GM23338 (cell line): ENCODE results near the gene MAP4. TPM values are rescaled to one million over a fixed set of nuclear protein-coding genes. Genes with fewer than 3 reads are reported as not detected.
A peak's percentile ranks its signal among the peaks of the same experiment; 100 is the strongest.

Experiments
- ATAC-seq: fragments of 200-7000 bp; cut with Tn5 transposase; 3 replicates; pipeline ENCODE4 v1.9.1; 2020
- DNase-seq: peaks from one replicate; pipeline ENCODE4 v3.0.0-alpha.2; 2015; ENCODE audit warnings: low spot score
- H2AFZ ChIP-seq: fragments of 200-600 bp; sonication (generic); 2 replicates; pipeline ENCODE4 v1.8.0; 2016; ENCODE audit warnings: antibody characterized with exemption, mild to moderate bottlenecking, moderate library complexity
- H3F3A ChIP-seq: fragments of 200-600 bp; sonication (generic); replicated peaks from 2 replicates; pipeline ENCODE4 v1.8.0; 2017; ENCODE audit warnings: antibody characterized with exemption, mixed run types, low read depth
- H3K27ac ChIP-seq: fragments of 200-600 bp; sonication (generic); 2 replicates; pipeline ENCODE4 v1.6.1; 2016; ENCODE audit warnings: low read depth
- H3K27me3 ChIP-seq: fragments of 200-600 bp; sonication (generic); 2 replicates; pipeline ENCODE4 v1.8.0; 2016; ENCODE audit warnings: mild to moderate bottlenecking, mixed run types, moderate library complexity; ENCODE audit not compliant: insufficient read depth
- H3K36me3 ChIP-seq: fragments of 200-600 bp; sonication (generic); 2 replicates; pipeline ENCODE4 v1.8.0; 2016; ENCODE audit warnings: mild to moderate bottlenecking; ENCODE audit not compliant: insufficient read depth
- H3K4me1 ChIP-seq: fragments of 200-600 bp; sonication (generic); 2 replicates; pipeline ENCODE4 v1.8.0; 2016; ENCODE audit warnings: mild to moderate bottlenecking, moderate library complexity; ENCODE audit not compliant: insufficient read depth
- H3K4me2 ChIP-seq: fragments of 200-600 bp; sonication (generic); 2 replicates; pipeline ENCODE4 v1.7.1; 2017; ENCODE audit warnings: mixed run types
- H3K4me3 ChIP-seq: fragments of 200-600 bp; sonication (generic); 2 replicates; pipeline ENCODE4 v1.6.1; 2016; ENCODE audit warnings: mixed run types
- H3K79me2 ChIP-seq: fragments of 200-600 bp; sonication (generic); replicated peaks from 2 replicates; pipeline ENCODE4 v1.8.0; 2017; ENCODE audit warnings: mild to moderate bottlenecking; ENCODE audit not compliant: insufficient read depth
- H3K9me2 ChIP-seq: fragments of 200-600 bp; sonication (generic); 2 replicates; pipeline ENCODE4 v1.8.0; 2017; ENCODE audit not compliant: insufficient read depth
- H4K20me1 ChIP-seq: fragments of 200-600 bp; sonication (generic); replicated peaks from 2 replicates; pipeline ENCODE4 v1.8.0; 2017; ENCODE audit warnings: mild to moderate bottlenecking; ENCODE audit not compliant: insufficient read depth
- H3K27ac Mint-ChIP-seq: 2 replicates; pipeline ENCODE4 v1.8.0; 2020; ENCODE audit warnings: inconsistent platforms, mild to moderate bottlenecking, moderate library complexity, mixed read lengths
- H3K27me3 Mint-ChIP-seq: 3 replicates; pipeline ENCODE4 v1.8.0; 2022; ENCODE audit warnings: low read depth, mild to moderate bottlenecking, moderate library complexity, mixed read lengths, inconsistent platforms; ENCODE audit not compliant: insufficient read depth, poor library complexity
- H3K36me3 Mint-ChIP-seq: 3 replicates; pipeline ENCODE4 v1.8.0; 2021; ENCODE audit warnings: low read depth, mild to moderate bottlenecking, inconsistent platforms, moderate library complexity, mixed read lengths
- H3K4me1 Mint-ChIP-seq: 3 replicates; pipeline ENCODE4 v1.8.0; 2020; ENCODE audit warnings: mild to moderate bottlenecking, inconsistent platforms, mixed read lengths
- H3K4me3 Mint-ChIP-seq: 3 replicates; pipeline ENCODE4 v1.8.0; 2021; ENCODE audit warnings: moderate library complexity, mild to moderate bottlenecking, inconsistent platforms, mixed read lengths
- H3K9me3 Mint-ChIP-seq: 3 replicates; pipeline ENCODE4 v1.8.0; 2020; ENCODE audit warnings: moderate library complexity, mild to moderate bottlenecking, inconsistent platforms, mixed read lengths
- CREB1 ChIP-seq: fragments of 250-450 bp; sonication (Bioruptor Pico); IDR thresholded peaks from 2 replicates; pipeline ENCODE4 v1.5.0; 2020; ENCODE audit warnings: low read depth, mild to moderate bottlenecking, moderate library complexity
- EZH2phosphoT487 ChIP-seq: fragments of 200-600 bp; sonication (generic); IDR thresholded peaks from one replicate; pipeline ENCODE4 v1.8.1; 2018; ENCODE audit warnings: antibody characterized with exemption; ENCODE audit not compliant: unreplicated experiment
- POLR2AphosphoS5 ChIP-seq: IDR thresholded peaks from 2 replicates; pipeline ENCODE4 v1.6.1; 2016; ENCODE audit warnings: antibody characterized with exemption, low read depth
- STAT1 ChIP-seq: IDR thresholded peaks from one replicate; pipeline ENCODE4 v1.6.1; 2016; ENCODE audit warnings: antibody characterized with exemption; ENCODE audit not compliant: unreplicated experiment
- ZNF114 ChIP-seq: fragments of 250-450 bp; sonication (Bioruptor Pico); IDR thresholded peaks from 2 replicates; pipeline ENCODE4 v1.5.0; 2020; ENCODE audit warnings: mild to moderate bottlenecking, moderate library complexity
- polyA plus RNA-seq: library from polyadenylated mRNA; unstranded; fragments of >200 nt; fragmentation: Nextera tagmentation; extraction: Ambion mirVana; gene quantifications from 2 replicates; pipeline ENCODE4 v1.2.1, GENCODE V29; 2016
- total RNA-seq: library from RNA; depleted of rRNA; stranded (reverse); fragments of >200 nt; shearing (Covaris generic); gene quantifications from 2 replicates; pipeline ENCODE4 v1.2.3, GENCODE V29; 2014
- TF ChIP-seq, protein P1 (sequence below): IDR thresholded peaks from one replicate; pipeline ENCODE4 v1.6.1; 2018; ENCODE audit warnings: antibody characterized with exemption; ENCODE audit not compliant: unreplicated experiment
- TF ChIP-seq, protein P2 (sequence below): IDR thresholded peaks from 2 replicates; pipeline ENCODE4 v1.6.1; 2016; ENCODE audit warnings: antibody characterized with exemption

The MAP4 gene
- total and polyA plus RNA-seq, 2 experiments from 2014 or later: 103 to 113 TPM

DNA sequence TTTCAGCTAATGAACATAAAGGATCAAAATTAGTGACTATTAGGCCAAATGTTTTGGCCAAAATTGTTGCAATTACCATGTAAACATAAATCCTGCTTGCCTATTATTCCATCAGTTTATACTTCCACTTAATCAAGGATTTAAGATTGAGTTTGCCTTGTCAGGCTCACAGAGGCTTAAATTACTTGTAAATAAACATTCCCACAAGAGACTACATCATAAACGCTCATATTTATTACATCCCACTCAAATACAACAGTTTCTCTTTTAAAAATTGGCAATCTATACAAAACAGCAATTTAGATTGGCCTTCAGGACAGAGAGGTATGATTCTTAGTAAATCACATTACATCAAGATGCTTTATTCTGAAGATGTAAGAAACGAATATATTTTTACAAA lies 9.9 kb upstream of the MAP4 start:
- H3K4me1 Mint-ChIP-seq: peaks cover 19% of the 10 kb centered on the region; the same call in 2 of the 3 replicates
- Histone ChIP-seq H3K79me2 (peaks cover 93% of the 10 kb centered on the region), H3K27me3 (no peaks in the 10 kb centered on the region), H3K4me2 (no peak overlapping the region), H3K4me3 (no peak overlapping the region), H3K9me2 (no peaks in the 10 kb centered on the region), H3K27ac (no peak overlapping the region), H2AFZ (no peak overlapping the region), H3K36me3 (no peaks in the 10 kb centered on the region), H4K20me1 (peaks cover 5% of the 10 kb centered on the region; the same call in 1 of the 2 replicates), H3K4me1 (no peaks in the 10 kb centered on the region), H3F3A (no peaks in the 10 kb centered on the region)
- H3K27me3 Mint-ChIP-seq: no peaks in the 10 kb centered on the region
- 0 out of 3 replicates have a peak, but pooled peaks cover 3% of the 10 kb centered on the region for H3K36me3 Mint-ChIP-seq
- no peak overlapping the region for H3K27ac Mint-ChIP-seq
- no peak overlapping the region for H3K4me3 Mint-ChIP-seq
- no peak for DNase-seq
- no peaks in the 10 kb centered on the region for H3K9me3 Mint-ChIP-seq
- ATAC-seq: no peak
- no peak for TF ChIP-seq POLR2AphosphoS5
- TF ChIP-seq, protein P1, sequence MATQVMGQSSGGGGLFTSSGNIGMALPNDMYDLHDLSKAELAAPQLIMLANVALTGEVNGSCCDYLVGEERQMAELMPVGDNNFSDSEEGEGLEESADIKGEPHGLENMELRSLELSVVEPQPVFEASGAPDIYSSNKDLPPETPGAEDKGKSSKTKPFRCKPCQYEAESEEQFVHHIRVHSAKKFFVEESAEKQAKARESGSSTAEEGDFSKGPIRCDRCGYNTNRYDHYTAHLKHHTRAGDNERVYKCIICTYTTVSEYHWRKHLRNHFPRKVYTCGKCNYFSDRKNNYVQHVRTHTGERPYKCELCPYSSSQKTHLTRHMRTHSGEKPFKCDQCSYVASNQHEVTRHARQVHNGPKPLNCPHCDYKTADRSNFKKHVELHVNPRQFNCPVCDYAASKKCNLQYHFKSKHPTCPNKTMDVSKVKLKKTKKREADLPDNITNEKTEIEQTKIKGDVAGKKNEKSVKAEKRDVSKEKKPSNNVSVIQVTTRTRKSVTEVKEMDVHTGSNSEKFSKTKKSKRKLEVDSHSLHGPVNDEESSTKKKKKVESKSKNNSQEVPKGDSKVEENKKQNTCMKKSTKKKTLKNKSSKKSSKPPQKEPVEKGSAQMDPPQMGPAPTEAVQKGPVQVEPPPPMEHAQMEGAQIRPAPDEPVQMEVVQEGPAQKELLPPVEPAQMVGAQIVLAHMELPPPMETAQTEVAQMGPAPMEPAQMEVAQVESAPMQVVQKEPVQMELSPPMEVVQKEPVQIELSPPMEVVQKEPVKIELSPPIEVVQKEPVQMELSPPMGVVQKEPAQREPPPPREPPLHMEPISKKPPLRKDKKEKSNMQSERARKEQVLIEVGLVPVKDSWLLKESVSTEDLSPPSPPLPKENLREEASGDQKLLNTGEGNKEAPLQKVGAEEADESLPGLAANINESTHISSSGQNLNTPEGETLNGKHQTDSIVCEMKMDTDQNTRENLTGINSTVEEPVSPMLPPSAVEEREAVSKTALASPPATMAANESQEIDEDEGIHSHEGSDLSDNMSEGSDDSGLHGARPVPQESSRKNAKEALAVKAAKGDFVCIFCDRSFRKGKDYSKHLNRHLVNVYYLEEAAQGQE: no peak

DNA sequence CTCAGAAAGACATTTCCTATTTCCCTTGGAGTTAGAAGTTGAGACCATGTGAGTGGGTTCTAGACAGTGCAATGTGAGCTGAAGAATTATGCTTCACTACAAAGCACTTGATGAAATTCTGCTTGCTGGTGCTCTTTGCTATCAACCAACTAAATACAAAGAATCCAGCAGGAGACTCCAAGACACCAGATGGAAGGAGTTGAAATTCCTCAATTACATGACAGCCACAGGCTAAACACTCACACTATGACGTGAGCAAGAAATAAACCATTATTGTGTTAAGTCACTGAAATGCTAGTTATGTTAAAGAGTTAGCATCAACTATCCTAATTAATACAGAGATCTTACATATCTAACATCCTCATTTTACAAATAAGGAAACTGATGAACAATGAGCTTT lies 8.2 kb upstream of the MAP4 start:
- peaks cover 5% of the 10 kb centered on the region; the same call in 1 of the 2 replicates for H4K20me1 ChIP-seq
- no peak overlapping the region for H3K27ac Mint-ChIP-seq
- peaks cover 19% of the 10 kb centered on the region; the same call in 2 of the 3 replicates for H3K4me1 Mint-ChIP-seq
- TF ChIP-seq, protein P1: no peak
- TF ChIP-seq CREB1 (CRISPR knock-in tag) (no peak), STAT1 (no peak), ZNF114 (CRISPR knock-in tag) (no peak), EZH2phosphoT487 (no peak)
- TF ChIP-seq, protein P2, sequence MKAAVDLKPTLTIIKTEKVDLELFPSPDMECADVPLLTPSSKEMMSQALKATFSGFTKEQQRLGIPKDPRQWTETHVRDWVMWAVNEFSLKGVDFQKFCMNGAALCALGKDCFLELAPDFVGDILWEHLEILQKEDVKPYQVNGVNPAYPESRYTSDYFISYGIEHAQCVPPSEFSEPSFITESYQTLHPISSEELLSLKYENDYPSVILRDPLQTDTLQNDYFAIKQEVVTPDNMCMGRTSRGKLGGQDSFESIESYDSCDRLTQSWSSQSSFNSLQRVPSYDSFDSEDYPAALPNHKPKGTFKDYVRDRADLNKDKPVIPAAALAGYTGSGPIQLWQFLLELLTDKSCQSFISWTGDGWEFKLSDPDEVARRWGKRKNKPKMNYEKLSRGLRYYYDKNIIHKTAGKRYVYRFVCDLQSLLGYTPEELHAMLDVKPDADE: no peak

More for the DNA sequence above, 8.2 kb upstream of the MAP4 start:
- Histone ChIP-seq H2AFZ (no peak overlapping the region), H3K9me2 (no peaks in the 10 kb centered on the region), H3K4me3 (no peak overlapping the region), H3K4me2 (no peak overlapping the region), H3K4me1 (no peaks in the 10 kb centered on the region), H3K27me3 (no peaks in the 10 kb centered on the region), H3K27ac (peak overlapping the region; percentile 50; the same call in 1 of the 2 replicates), H3F3A (no peaks in the 10 kb centered on the region; the same call in 1 of the 2 replicates), H3K36me3 (no peaks in the 10 kb centered on the region), H3K79me2 (peaks cover 93% of the 10 kb centered on the region)
- H3K36me3 Mint-ChIP-seq: 0 out of 3 replicates have a peak, but pooled peaks cover 3% of the 10 kb centered on the region
- no peaks in the 10 kb centered on the region for H3K9me3 Mint-ChIP-seq
- DNase-seq (no peak), ATAC-seq (no peak)
- H3K4me3 Mint-ChIP-seq: no peak overlapping the region
- no peaks in the 10 kb centered on the region for H3K27me3 Mint-ChIP-seq
